Measurements from ENCODE around the gene HECW1.

- TF ChIP-seq POLR2A (IDR thresholded peaks at IDR 0.05; ENCODE audit: low read depth) = no peak
- TF ChIP-seq, protein P1, sequence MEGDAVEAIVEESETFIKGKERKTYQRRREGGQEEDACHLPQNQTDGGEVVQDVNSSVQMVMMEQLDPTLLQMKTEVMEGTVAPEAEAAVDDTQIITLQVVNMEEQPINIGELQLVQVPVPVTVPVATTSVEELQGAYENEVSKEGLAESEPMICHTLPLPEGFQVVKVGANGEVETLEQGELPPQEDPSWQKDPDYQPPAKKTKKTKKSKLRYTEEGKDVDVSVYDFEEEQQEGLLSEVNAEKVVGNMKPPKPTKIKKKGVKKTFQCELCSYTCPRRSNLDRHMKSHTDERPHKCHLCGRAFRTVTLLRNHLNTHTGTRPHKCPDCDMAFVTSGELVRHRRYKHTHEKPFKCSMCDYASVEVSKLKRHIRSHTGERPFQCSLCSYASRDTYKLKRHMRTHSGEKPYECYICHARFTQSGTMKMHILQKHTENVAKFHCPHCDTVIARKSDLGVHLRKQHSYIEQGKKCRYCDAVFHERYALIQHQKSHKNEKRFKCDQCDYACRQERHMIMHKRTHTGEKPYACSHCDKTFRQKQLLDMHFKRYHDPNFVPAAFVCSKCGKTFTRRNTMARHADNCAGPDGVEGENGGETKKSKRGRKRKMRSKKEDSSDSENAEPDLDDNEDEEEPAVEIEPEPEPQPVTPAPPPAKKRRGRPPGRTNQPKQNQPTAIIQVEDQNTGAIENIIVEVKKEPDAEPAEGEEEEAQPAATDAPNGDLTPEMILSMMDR (IDR thresholded peaks at IDR 0.05) = no peak
Observed at GRCh38 chr7:43487731-43488073, 375.3 kb downstream of the HECW1 start.

All from esophagus muscularis mucosa (tissue), 3 donors.